ENCODE data around the gene SLC25A25.

Gene SLC25A25

GRCh38 chr9:128136816-128137793 lies 69.1 kb downstream of the SLC25A25 start:
- Histone ChIP-seq H3K4me3 (no peak overlapping the region), H3K9me3 (ENCODE audit: low read depth, low read length) (no peaks in the 10 kb centered on the region), H3K36me3 (ENCODE audit: insufficient read depth, low read length) (no peaks in the 10 kb centered on the region), H3K9ac (ENCODE audit: insufficient read length) (no peak overlapping the region), H3K27ac (no peak overlapping the region)
- no peak for TF ChIP-seq FOXP2 (optimal IDR thresholded peaks at IDR 0.05; ENCODE audit: control extremely low read depth, extremely low read length, insufficient read depth)
- TF ChIP-seq POLR2AphosphoS5 (IDR thresholded peaks at IDR 0.05; ENCODE audit: borderline replicate concordance, low read depth, low read length): no peak
- no peak for TF ChIP-seq EZH2 (IDR thresholded peaks at IDR 0.05)
- DNase-seq (ENCODE audit: low read depth, low spot score): no peak

- Histone ChIP-seq H3K9me3 (ENCODE audit: low read depth, low read length) (no peaks in the 10 kb centered on the region), H3K4me3 (no peak overlapping the region), H3K36me3 (ENCODE audit: insufficient read depth, low read length) (no peaks in the 10 kb centered on the region), H3K27ac (no peak overlapping the region), H3K9ac (ENCODE audit: insufficient read length) (no peak overlapping the region)
- TF ChIP-seq POLR2AphosphoS5 (IDR thresholded peaks at IDR 0.05; ENCODE audit: borderline replicate concordance, low read depth, low read length): no peak
- DNase-seq (ENCODE audit: low read depth, low spot score): no peak
Observed at GRCh38 chr9:128138001-128138400, 70.0 kb downstream of the SLC25A25 start.

GRCh38 chr9:128139621-128140020 lies 71.6 kb downstream of the SLC25A25 start:
- TF ChIP-seq POLR2AphosphoS5 (IDR thresholded peaks at IDR 0.05; ENCODE audit: borderline replicate concordance, low read depth, low read length) (no peak), FOXP2 (optimal IDR thresholded peaks at IDR 0.05; ENCODE audit: control extremely low read depth, extremely low read length, insufficient read depth) (no peak), EZH2 (IDR thresholded peaks at IDR 0.05) (no peak)
- Histone ChIP-seq H3K27ac (no peak overlapping the region), H3K4me3 (no peak overlapping the region), H3K9me3 (ENCODE audit: low read depth, low read length) (no peaks in the 10 kb centered on the region), H3K36me3 (ENCODE audit: insufficient read depth, low read length) (no peaks in the 10 kb centered on the region), H3K9ac (ENCODE audit: insufficient read length) (no peak overlapping the region)
- no peak for DNase-seq (ENCODE audit: low read depth, low spot score)

GRCh38 chr9:128141604-128142003 lies 73.6 kb downstream of the SLC25A25 start:
- Histone ChIP-seq H3K27ac (no peak overlapping the region), H3K9me3 (ENCODE audit: low read depth, low read length) (no peaks in the 10 kb centered on the region), H3K9ac (ENCODE audit: insufficient read length) (no peak overlapping the region), H3K36me3 (ENCODE audit: insufficient read depth, low read length) (no peaks in the 10 kb centered on the region), H3K4me3 (no peak overlapping the region)
- no peak for DNase-seq (ENCODE audit: low read depth, low spot score)
- TF ChIP-seq FOXP2 (optimal IDR thresholded peaks at IDR 0.05; ENCODE audit: control extremely low read depth, extremely low read length, insufficient read depth): no peak
- no peak for TF ChIP-seq POLR2AphosphoS5 (IDR thresholded peaks at IDR 0.05; ENCODE audit: borderline replicate concordance, low read depth, low read length)
- no peak for TF ChIP-seq EZH2 (IDR thresholded peaks at IDR 0.05)

- DNase-seq (ENCODE audit: low read depth, low spot score): no peak
- Histone ChIP-seq H3K4me3 (no peak overlapping the region), H3K9me3 (ENCODE audit: low read depth, low read length) (no peaks in the 10 kb centered on the region), H3K27ac (no peak overlapping the region), H3K9ac (ENCODE audit: insufficient read length) (no peak overlapping the region), H3K36me3 (ENCODE audit: insufficient read depth, low read length) (no peaks in the 10 kb centered on the region)
- TF ChIP-seq POLR2AphosphoS5 (IDR thresholded peaks at IDR 0.05; ENCODE audit: borderline replicate concordance, low read depth, low read length) (no peak), EZH2 (IDR thresholded peaks at IDR 0.05) (no peak), FOXP2 (optimal IDR thresholded peaks at IDR 0.05; ENCODE audit: control extremely low read depth, extremely low read length, insufficient read depth) (no peak)
Observed at GRCh38 chr9:128142061-128142460, 74.0 kb downstream of the SLC25A25 start.

GRCh38 chr9:128142596-128142995 lies 74.6 kb downstream of the SLC25A25 start:
- TF ChIP-seq POLR2AphosphoS5 (IDR thresholded peaks at IDR 0.05; ENCODE audit: borderline replicate concordance, low read depth, low read length) (no peak), FOXP2 (optimal IDR thresholded peaks at IDR 0.05; ENCODE audit: control extremely low read depth, extremely low read length, insufficient read depth) (no peak), EZH2 (IDR thresholded peaks at IDR 0.05) (no peak)
- no peak overlapping the region for H3K9ac ChIP-seq (ENCODE audit: insufficient read length)
- DNase-seq (ENCODE audit: low read depth, low spot score): no peak
- H3K9me3 ChIP-seq (ENCODE audit: low read depth, low read length): no peaks in the 10 kb centered on the region
- no peak overlapping the region for H3K4me3 ChIP-seq
- no peaks in the 10 kb centered on the region for H3K36me3 ChIP-seq (ENCODE audit: insufficient read depth, low read length)
- no peak overlapping the region for H3K27ac ChIP-seq

- no peaks in the 10 kb centered on the region for H3K36me3 ChIP-seq (ENCODE audit: insufficient read depth, low read length)
- DNase-seq (ENCODE audit: low read depth, low spot score): no peak
- no peak overlapping the region for H3K27ac ChIP-seq
- TF ChIP-seq FOXP2 (optimal IDR thresholded peaks at IDR 0.05; ENCODE audit: control extremely low read depth, extremely low read length, insufficient read depth): no peak
- TF ChIP-seq EZH2 (IDR thresholded peaks at IDR 0.05): no peak
- TF ChIP-seq POLR2AphosphoS5 (IDR thresholded peaks at IDR 0.05; ENCODE audit: borderline replicate concordance, low read depth, low read length): no peak
- H3K9ac ChIP-seq (ENCODE audit: insufficient read length): no peak overlapping the region
- H3K9me3 ChIP-seq (ENCODE audit: low read depth, low read length): no peaks in the 10 kb centered on the region
- no peak overlapping the region for H3K4me3 ChIP-seq
Observed at GRCh38 chr9:128143525-128144238, 75.7 kb downstream of the SLC25A25 start.
